K562 (cell line): ENCODE measurements around the gene RBPJ. TPM values are rescaled to one million over a fixed set of nuclear protein-coding genes. Genes with fewer than 3 reads are reported as not detected.

ENCODE experiments used
- ATAC-seq: fragments of 200-7000 bp; cut with Tn5 transposase; 3 replicates; pipeline ENCODE4 v1.9.1; 2020; ENCODE audit warnings: moderate library complexity
- BruUV-seq: library from RNA; stranded (reverse); fragments of 400-500 nt; replicated peaks from 2 replicates; lab custom pipeline; 2021; lab: Mats Ljungman, UMichigan
- CTCF ChIA-PET: fragments of 300-600 bp; formaldehyde crosslinking; extraction: SDS; loops from one replicate; lab custom pipeline; 2021; ENCODE audit warnings: low intra/inter-chr PET ratio; lab: Yijun Ruan, JAX
- POLR2A ChIA-PET: fragments of 300-600, 350-650 bp; sonication (Branson Sonifier 250); formaldehyde crosslinking; extraction: SDS; loops from one replicate; lab custom pipeline; 2021; ENCODE audit warnings: antibody characterized with exemption, inconsistent platforms; lab: Yijun Ruan, JAX
- DNase-seq, 4 experiments: peaks; one replicate each; pipeline versions ENCODE4 v3.0.0 to v3.0.0-alpha.2; 2011 to 2018; ENCODE audit warnings: low spot score in 3 of 4, mixed read lengths in 3 of 4; ENCODE audit errors: extremely low read depth in 1 of 4
- FAIRE-seq: peaks from 2 replicates; lab custom pipeline; 2011; peaks lifted over from hg19 to GRCh38; lab: Jason Lieb, UNC
- H2AFZ ChIP-seq: 2 replicates; pipeline ENCODE4 v1.6.0; 2011; ENCODE audit warnings: low read depth, low read length, control low read depth, inconsistent platforms
- H3K27ac ChIP-seq: fragments of 200-600 bp; 3 replicates; pipeline ENCODE4 v1.8.0; 2011; ENCODE audit warnings: low read depth, mild to moderate bottlenecking, control low read depth, inconsistent platforms, low read length, moderate library complexity, mixed read lengths; ENCODE audit errors: extremely low read depth
- H3K27me3 ChIP-seq, 2 experiments: fragments of 300-600 bp in 1 of 2; 2 replicates in 1 of 2; 3 replicates in 1 of 2; pipeline versions ENCODE4 v1.6.0 to v1.8.0; 2011; ENCODE audit warnings: inconsistent platforms in 2 of 2, low read length in 2 of 2, mild to moderate bottlenecking in 1 of 2, mixed read lengths in 1 of 2, moderate library complexity in 1 of 2; ENCODE audit not compliant: control insufficient read depth in 2 of 2, insufficient read depth in 2 of 2
- H3K36me3 ChIP-seq: fragments of 300-600 bp; 3 replicates; pipeline ENCODE4 v1.8.0; 2011; ENCODE audit warnings: mild to moderate bottlenecking, low read length, inconsistent platforms; ENCODE audit not compliant: control insufficient read depth, insufficient read depth
- H3K4me1 ChIP-seq, 2 experiments: fragments of 200-600 bp in 1 of 2; replicated peaks in 1 of 2; 2 replicates in 1 of 2; 3 replicates in 1 of 2; pipeline versions ENCODE4 v1.5.1 to v1.8.0; 2011; ENCODE audit warnings: inconsistent platforms in 2 of 2, low read length in 2 of 2, mild to moderate bottlenecking in 1 of 2, mixed read lengths in 1 of 2, moderate library complexity in 1 of 2; ENCODE audit not compliant: control insufficient read depth in 2 of 2, insufficient read depth in 2 of 2
- H3K4me2 ChIP-seq: 2 replicates; pipeline ENCODE4 v1.6.1; 2011; ENCODE audit warnings: low read length, control low read depth, inconsistent platforms, mixed read lengths; ENCODE audit not compliant: insufficient read depth
- H3K4me3 ChIP-seq: fragments of 200-600 bp; sonication (generic), shearing (Covaris generic); 2 replicates; pipeline ENCODE4 v1.5.1; 2016; ENCODE audit warnings: control low read depth, inconsistent platforms
- H3K79me2 ChIP-seq: fragments of 200-600 bp; 3 replicates; pipeline ENCODE4 v1.8.0; 2011; ENCODE audit warnings: low read length, inconsistent platforms; ENCODE audit not compliant: control insufficient read depth, insufficient read depth
- H3K9ac ChIP-seq, 2 experiments: 2 replicates each; pipeline versions ENCODE4 v1.6.0 to v1.6.1; 2011; ENCODE audit warnings: low read depth in 2 of 2, low read length in 2 of 2, control low read depth in 1 of 2, inconsistent platforms in 1 of 2, mild to moderate bottlenecking in 1 of 2, mixed read lengths in 1 of 2; ENCODE audit not compliant: insufficient read depth in 1 of 2
- H3K9me1 ChIP-seq: one replicate; pipeline ENCODE4 v1.6.0; 2011; ENCODE audit warnings: inconsistent platforms, mild to moderate bottlenecking, low read length, moderate library complexity; ENCODE audit not compliant: control insufficient read depth, insufficient read depth
- H3K9me3 ChIP-seq: replicated peaks from 2 replicates; pipeline ENCODE4 v1.5.1; 2011; ENCODE audit warnings: low read depth, low read length, inconsistent platforms; ENCODE audit not compliant: control insufficient read depth, insufficient read depth
- H4K20me1 ChIP-seq: replicated peaks from 2 replicates; pipeline ENCODE4 v1.6.1; 2011; ENCODE audit warnings: low read length, inconsistent platforms, mixed read lengths; ENCODE audit not compliant: control insufficient read depth, insufficient read depth
- ADNP ChIP-seq: fragments of 200-800 bp; sonication (Bioruptor generic); IDR thresholded peaks from 2 replicates; pipeline ENCODE4 v1.6.1; 2016; ENCODE audit warnings: missing genetic modification characterization, missing compliant biosample characterization
- ATF1 ChIP-seq, 2 experiments: fragments of 450-650 bp in 1 of 2; IDR thresholded peaks; 2 replicates each; pipeline ENCODE4 v1.6.1; 2016; ENCODE audit warnings: missing compliant biosample characterization in 1 of 2, missing genetic modification characterization in 1 of 2
- MXD1 ChIP-seq: fragments of 250-450 bp; sonication (Bioruptor Pico); IDR thresholded peaks from 2 replicates; pipeline ENCODE4 v1.8.0; 2021; ENCODE audit warnings: borderline replicate concordance, mild to moderate bottlenecking, moderate library complexity; ENCODE audit not compliant: poor library complexity, severe bottlenecking
- RHOXF2B ChIP-seq: fragments of 250-450 bp; sonication (Bioruptor Pico); conservative IDR thresholded peaks from 2 replicates; pipeline ENCODE4 v1.5.1; 2021
- RNF2 ChIP-seq: sonication (generic); IDR thresholded peaks from 2 replicates; pipeline ENCODE4 v1.6.1; 2016
- RREB1 ChIP-seq: fragments of 250-450 bp; sonication (Bioruptor Pico); IDR thresholded peaks from 2 replicates; pipeline ENCODE4 v1.4.0; 2020
- TGIF2 ChIP-seq: sonication (generic); formaldehyde crosslinking; IDR thresholded peaks from 2 replicates; pipeline ENCODE4 v1.8.1; 2022; ENCODE audit warnings: mild to moderate bottlenecking, missing genetic modification reagents, moderate library complexity
- XRCC4 ChIP-seq: IDR thresholded peaks from one replicate; pipeline ENCODE4 v1.6.1; 2011; ENCODE audit not compliant: insufficient read depth, insufficient read length; ENCODE audit errors: extremely low read depth
- ZKSCAN1 ChIP-seq: fragments of 150-350 bp; IDR thresholded peaks from 2 replicates; pipeline ENCODE4 v1.6.1; 2016; ENCODE audit warnings: low read depth, low read length
- ZNF445 ChIP-seq: fragments of 250-450 bp; sonication (Bioruptor Pico); IDR thresholded peaks from 2 replicates; pipeline ENCODE4 v1.4.0; 2020; ENCODE audit warnings: low read depth, mild to moderate bottlenecking, moderate library complexity
- ZNF79 ChIP-seq: fragments of 250-450 bp; sonication (Bioruptor Pico); IDR thresholded peaks from 2 replicates; pipeline ENCODE4 v1.4.0; 2020; ENCODE audit warnings: low read depth, mild to moderate bottlenecking, moderate library complexity
- WGBS: fragments of 100-300 bp; shearing (Covaris generic); methylation state at CpG from one replicate; pipeline ENCODE4 v1.1.6; 2016; ENCODE audit warnings: low coverage, mixed read lengths; ENCODE audit not compliant: insufficient coverage; ENCODE audit errors: missing lambda C conversion rate; 5-methylcytosine and 5-hydroxymethylcytosine counted together
- in situ Hi-C: fragments of 300-500 bp; cut with MboI; formaldehyde crosslinking; loops from 4 replicates; pipeline ENCODE4 v1.15.0; 2018; ENCODE audit warnings: inconsistent platforms, mixed read lengths
- intact Hi-C: fragments of 100-400 bp; cut with micrococcal nuclease; formaldehyde crosslinking; loops from 2 replicates; pipeline ENCODE4 v1.14.2; 2022
- polyA plus RNA-seq, 8 experiments: library from polyadenylated mRNA; depleted of rRNA in 4 of 8; stranded (reverse) in 5 of 8; unstranded in 3 of 8; fragments of >200 nt; fragmentation: Nextera tagmentation in 2 of 8; fragmentation: Illumina TruSeq in 1 of 8; extraction: Ambion mirVana in 2 of 8; extraction: Trizol in 1 of 8; gene quantifications; 2 replicates each; pipeline versions ENCODE4 v1.2.1 to v1.2.3, GENCODE V29; 2011 to 2014; ENCODE audit warnings: inconsistent platforms in 1 of 8, missing spikeins in 1 of 8
- total RNA-seq, 7 experiments: library from RNA; depleted of rRNA in 6 of 7; stranded (reverse); fragments of >200 nt in 6 of 7; fragmentation: Illumina TruSeq in 2 of 7; extraction: Trizol in 2 of 7; gene quantifications; 2 replicates each; pipeline versions ENCODE4 v1.2.1 to v1.2.3, GENCODE V29; 2011 to 2021; ENCODE audit warnings: low replicate concordance in 1 of 7

Gene RBPJ
- total and polyA plus RNA-seq, 9 of the 15 experiments (the other 6 are each of a cell fraction or from before 2014, with no cell fraction given): 17.2 to 49.4 (median 33.8) TPM

- ChIA-PET POLR2A (no interaction called here), CTCF (no interaction called here)
- Histone ChIP-seq H3K9me1 (no peaks in the 10 kb centered on the region), H3K27me3 (peaks cover 7 to 29% of the 10 kb centered on the region in 2 experiments; a peak in 4 of 5 replicates), H3K9me3 (no peaks in the 10 kb centered on the region), H3K79me2 (no peaks in the 10 kb centered on the region), H3K4me3 (no peak overlapping the region), H2AFZ (no peak overlapping the region), H3K27ac (no peak overlapping the region), H4K20me1 (no peaks in the 10 kb centered on the region), H3K9ac (no peak overlapping the region), H3K36me3 (no peaks in the 10 kb centered on the region), H3K4me2 (no peak overlapping the region), H3K4me1 (no peaks in the 10 kb centered on the region)
- no peak for ATAC-seq
- no TSS peak for BruUV-seq
- no peak for FAIRE-seq
- intact Hi-C loops: loop anchor here (5.0 kb wide), 1 partner anchor 250 kb away; no protein-coding TSS in a partner anchor
- WGBS: 0% methylated on average over 1 of the region's 1 CpG
- TF ChIP-seq ATF1 (CRISPR knock-in tag; IDR thresholded peaks at IDR 0.05): no peak
- TF ChIP-seq ATF1 (tag; IDR thresholded peaks at IDR 0.05): no peak
- TF ChIP-seq ZNF79 (CRISPR knock-in tag): no peak
- no peak for TF ChIP-seq ADNP (tag)
- no peak for TF ChIP-seq RNF2
- TF ChIP-seq RREB1 (CRISPR knock-in tag): no peak
- TF ChIP-seq MXD1: no peak
- TF ChIP-seq ZNF445 (CRISPR knock-in tag): no peak
- TF ChIP-seq XRCC4: no peak
- no peak for TF ChIP-seq RHOXF2B (CRISPR knock-in tag)
- no peak for TF ChIP-seq ZKSCAN1
- TF ChIP-seq TGIF2 (CRISPR knock-in tag): no peak
- in situ Hi-C loops: no loop called here
- no peak for DNase-seq
These were observed 151.1 kb downstream of the RBPJ start for GRCh38 chr4:26471890-26472289.
